Right lobe of liver (tissue), 4 donors: ENCODE measurements around the gene CFAP221.

Experiments
- POLR2A ChIP-seq: fragments of 450-650 bp; IDR thresholded peaks from one replicate; pipeline ENCODE4 v1.6.1; 2017; ENCODE audit warnings: antibody characterized with exemption, mild to moderate bottlenecking
- TF ChIP-seq, protein P1 (sequence below), 4 donors: fragments of 200-600 bp in 3 of 4; fragments of 450-650 bp in 1 of 4; IDR thresholded peaks; one replicate each; pipeline versions ENCODE4 v1.5.1 to v1.8.0; 2016 to 2022; ENCODE audit warnings: antibody characterized with exemption in 4 of 4, mild to moderate bottlenecking in 2 of 4
- donor health status: DM: no; HTN: no; CAD: no.
- donor health status: DM: no; HTN: no; CAD: no.
- donor health status: DM: no; HTN: yes; CAD: no.

DNA sequence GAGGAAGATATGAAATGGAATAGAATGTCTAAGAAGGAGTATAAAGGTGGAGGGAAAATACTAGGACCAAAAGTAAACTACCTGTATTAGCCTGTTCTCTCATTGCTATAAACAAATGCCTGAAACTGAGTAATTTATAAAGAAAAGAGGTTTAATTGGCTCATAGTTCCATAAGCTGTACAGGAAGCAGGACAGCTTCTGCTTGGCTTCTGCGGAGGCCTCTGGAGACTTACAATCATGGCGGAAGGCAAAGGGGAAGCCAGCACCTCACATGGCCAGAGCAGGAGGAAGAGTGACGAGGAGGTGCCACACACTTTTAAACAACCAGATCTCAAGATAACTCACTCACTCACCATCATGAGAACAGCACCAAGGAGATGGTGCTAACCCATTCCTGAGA, 101.9 kb downstream of the CFAP221 start:
- TF ChIP-seq, protein P1, sequence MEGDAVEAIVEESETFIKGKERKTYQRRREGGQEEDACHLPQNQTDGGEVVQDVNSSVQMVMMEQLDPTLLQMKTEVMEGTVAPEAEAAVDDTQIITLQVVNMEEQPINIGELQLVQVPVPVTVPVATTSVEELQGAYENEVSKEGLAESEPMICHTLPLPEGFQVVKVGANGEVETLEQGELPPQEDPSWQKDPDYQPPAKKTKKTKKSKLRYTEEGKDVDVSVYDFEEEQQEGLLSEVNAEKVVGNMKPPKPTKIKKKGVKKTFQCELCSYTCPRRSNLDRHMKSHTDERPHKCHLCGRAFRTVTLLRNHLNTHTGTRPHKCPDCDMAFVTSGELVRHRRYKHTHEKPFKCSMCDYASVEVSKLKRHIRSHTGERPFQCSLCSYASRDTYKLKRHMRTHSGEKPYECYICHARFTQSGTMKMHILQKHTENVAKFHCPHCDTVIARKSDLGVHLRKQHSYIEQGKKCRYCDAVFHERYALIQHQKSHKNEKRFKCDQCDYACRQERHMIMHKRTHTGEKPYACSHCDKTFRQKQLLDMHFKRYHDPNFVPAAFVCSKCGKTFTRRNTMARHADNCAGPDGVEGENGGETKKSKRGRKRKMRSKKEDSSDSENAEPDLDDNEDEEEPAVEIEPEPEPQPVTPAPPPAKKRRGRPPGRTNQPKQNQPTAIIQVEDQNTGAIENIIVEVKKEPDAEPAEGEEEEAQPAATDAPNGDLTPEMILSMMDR (IDR thresholded peaks at IDR 0.05): no peak
- no peak for TF ChIP-seq POLR2A
